HepG2 (cell line): ENCODE data around the gene NAB1. TPM values are rescaled to one million over a fixed set of nuclear protein-coding genes. Genes with fewer than 3 reads are reported as not detected.

ENCODE experiments used
- ATAC-seq: fragments of 200-7000 bp; cut with Tn5 transposase; 3 replicates; pipeline ENCODE4 v1.9.1; 2020; ENCODE audit warnings: mild to moderate bottlenecking, moderate library complexity
- BruUV-seq: library from RNA; stranded (reverse); fragments of 400-500 nt; replicated peaks from 2 replicates; lab custom pipeline; 2021; lab: Mats Ljungman, UMichigan
- CTCF ChIA-PET: fragments of 300-600 bp; formaldehyde crosslinking; extraction: SDS; loops from one replicate; lab custom pipeline; 2021; ENCODE audit warnings: low total read pairs, inconsistent platforms, low intra/inter-chr PET ratio; lab: Yijun Ruan, JAX
- POLR2A ChIA-PET: fragments of 350-600 bp; sonication (Branson Sonifier 250); formaldehyde crosslinking; loops from one replicate; lab custom pipeline; 2020; ENCODE audit warnings: antibody characterized with exemption, inconsistent platforms; lab: Yijun Ruan, JAX
- DNase-seq: peaks from one replicate; pipeline ENCODE4 v3.0.0-alpha.2; 2015; ENCODE audit warnings: low spot score
- FAIRE-seq: peaks from 3 replicates; lab custom pipeline; 2011; peaks lifted over from hg19 to GRCh38; lab: Jason Lieb, UNC
- H2AFZ ChIP-seq: one replicate; pipeline ENCODE4 v1.6.1; 2011; ENCODE audit warnings: low read length, inconsistent platforms
- H3K27ac ChIP-seq: fragments of 300-600 bp; 3 replicates; pipeline ENCODE4 v1.8.0; 2011; ENCODE audit warnings: mixed run types, mild to moderate bottlenecking, mixed read lengths, low read length, inconsistent platforms; ENCODE audit not compliant: insufficient read depth; ENCODE audit errors: extremely low read length
- H3K27me3 ChIP-seq, 2 experiments: fragments of 200-600 bp in 1 of 2; 2 replicates in 1 of 2; 3 replicates in 1 of 2; pipeline versions ENCODE4 v1.6.0 to v1.8.0; 2011; ENCODE audit warnings: low read length in 2 of 2, mild to moderate bottlenecking in 2 of 2, moderate library complexity in 2 of 2, inconsistent platforms in 1 of 2; ENCODE audit not compliant: insufficient read depth in 2 of 2, control insufficient read depth in 1 of 2
- H3K36me3 ChIP-seq, 2 experiments: fragments of 200-600 bp in 1 of 2; replicated peaks in 1 of 2; 2 replicates in 1 of 2; 3 replicates in 1 of 2; pipeline versions ENCODE4 v1.5.1 to v1.8.0; 2011; ENCODE audit warnings: low read length in 2 of 2, inconsistent platforms in 1 of 2; ENCODE audit not compliant: insufficient read depth in 2 of 2, control insufficient read depth in 1 of 2
- H3K4me1 ChIP-seq: 2 replicates; pipeline ENCODE4 v1.5.1; 2012; ENCODE audit warnings: low read length, inconsistent platforms; ENCODE audit not compliant: insufficient read depth
- H3K4me2 ChIP-seq: 2 replicates; pipeline ENCODE4 v1.6.0; 2011; ENCODE audit warnings: low read depth, low read length, inconsistent platforms
- H3K4me3 ChIP-seq, 3 experiments: fragments of 200-600 bp in 1 of 3; sonication (generic), shearing (Covaris generic) in 1 of 3; replicated peaks in 1 of 3; 2 replicates each; pipeline ENCODE4 v1.5.1; 2011 to 2016; ENCODE audit warnings: low read length in 3 of 3, inconsistent platforms in 2 of 3, low read depth in 2 of 3, mild to moderate bottlenecking in 2 of 3, control low read depth in 1 of 3, mixed read lengths in 1 of 3; ENCODE audit not compliant: insufficient read depth in 1 of 3
- H3K79me2 ChIP-seq: one replicate; pipeline ENCODE4 v1.6.1; 2011; ENCODE audit warnings: low read length, inconsistent platforms; ENCODE audit not compliant: insufficient read depth
- H3K9ac ChIP-seq: 2 replicates; pipeline ENCODE4 v1.6.0; 2011; ENCODE audit warnings: mild to moderate bottlenecking, low read depth, low read length, inconsistent platforms; ENCODE audit not compliant: insufficient read depth
- H3K9me3 ChIP-seq: 2 replicates; pipeline ENCODE4 v1.5.1; 2012; ENCODE audit warnings: mild to moderate bottlenecking, low read length
- H4K20me1 ChIP-seq: 2 replicates; pipeline ENCODE4 v1.6.0; 2011; ENCODE audit warnings: inconsistent platforms, mild to moderate bottlenecking, low read length, moderate library complexity; ENCODE audit not compliant: insufficient read depth
- ARNT ChIP-seq: fragments of 450-650 bp; IDR thresholded peaks from 2 replicates; pipeline ENCODE4 v1.6.1; 2017
- CHD4 ChIP-seq: fragments of 200-600 bp; sonication (generic); IDR thresholded peaks from 2 replicates; pipeline ENCODE4 v1.7.0; 2017; ENCODE audit warnings: mild to moderate bottlenecking, low read length, borderline replicate concordance
- GLI4 ChIP-seq: sonication (generic); formaldehyde crosslinking; IDR thresholded peaks from 2 replicates; pipeline ENCODE4 v1.5.1; 2020; ENCODE audit warnings: missing genetic modification reagents, mild to moderate bottlenecking, moderate library complexity, borderline replicate concordance
- MLLT10 ChIP-seq: sonication (generic); formaldehyde crosslinking; IDR thresholded peaks from 2 replicates; pipeline ENCODE4 v1.4.0; 2020; ENCODE audit warnings: missing genetic modification reagents
- NFATC3 ChIP-seq: sonication (generic); formaldehyde crosslinking; IDR thresholded peaks from 2 replicates; pipeline ENCODE4 v1.5.1; 2020; ENCODE audit warnings: mild to moderate bottlenecking, missing genetic modification reagents
- RBM39 ChIP-seq: fragments of 200-400 bp; formaldehyde crosslinking; IDR thresholded peaks from one replicate; pipeline ENCODE4 v1.6.1; 2018; ENCODE audit warnings: antibody characterized with exemption, mild to moderate bottlenecking, low read depth, low read length; ENCODE audit not compliant: poor library complexity, severe bottlenecking
- SP1 ChIP-seq, 2 experiments: fragments of 450-650 bp in 1 of 2; sonication (generic) in 1 of 2; formaldehyde crosslinking in 1 of 2; IDR thresholded peaks; 2 replicates each; pipeline versions ENCODE4 v1.4.0 to v1.6.1; 2016 to 2020; ENCODE audit warnings: missing genetic modification reagents in 1 of 2
- TBL1XR1 ChIP-seq: fragments of 150-350 bp; IDR thresholded peaks from 2 replicates; pipeline ENCODE4 v1.6.1; 2014; ENCODE audit warnings: borderline replicate concordance, low read length; ENCODE audit not compliant: partially characterized antibody
- TEF ChIP-seq: sonication (generic); formaldehyde crosslinking; IDR thresholded peaks from 2 replicates; pipeline ENCODE4 v1.5.0; 2020; ENCODE audit warnings: missing genetic modification reagents
- ZBTB7B ChIP-seq: sonication (generic); formaldehyde crosslinking; IDR thresholded peaks from 2 replicates; pipeline ENCODE4 v1.4.0; 2020; ENCODE audit warnings: missing genetic modification reagents
- ZNF275 ChIP-seq: sonication (generic); formaldehyde crosslinking; IDR thresholded peaks from 2 replicates; pipeline ENCODE4 v1.8.0; 2022; ENCODE audit warnings: missing genetic modification reagents, mild to moderate bottlenecking, inconsistent platforms, borderline replicate concordance
- ZNF292 ChIP-seq: sonication (generic); formaldehyde crosslinking; IDR thresholded peaks from 2 replicates; pipeline ENCODE4 v1.8.1; 2022; ENCODE audit warnings: mild to moderate bottlenecking, low read depth, missing genetic modification reagents, borderline replicate concordance
- ZSCAN25 ChIP-seq: sonication (generic); formaldehyde crosslinking; IDR thresholded peaks from 2 replicates; pipeline ENCODE4 v1.8.0; 2022; ENCODE audit warnings: mild to moderate bottlenecking, missing genetic modification reagents
- WGBS: methylation state at CpG from one replicate; pipeline ENCODE4 v1.1.6; 2017; ENCODE audit warnings: low lambda C conversion rate; 5-methylcytosine and 5-hydroxymethylcytosine counted together
- in situ Hi-C: cut with HindIII; loops from 2 replicates; pipeline ENCODE4 v1.10.0; 2017; ENCODE audit warnings: low pct_unique_long_range_greater_than_20kb; ENCODE audit not compliant: extremely low pct_ligation_motif_present
- intact Hi-C: fragments of 100-400 bp; cut with micrococcal nuclease; formaldehyde crosslinking; loops from one replicate; pipeline ENCODE4 v1.10.0; 2022; ENCODE audit not compliant: unreplicated experiment
- polyA plus RNA-seq, 8 experiments: library from polyadenylated mRNA; depleted of rRNA in 3 of 8; stranded (reverse) in 7 of 8; unstranded in 1 of 8; fragments of >200 nt; fragmentation: Illumina TruSeq in 4 of 8; extraction: Trizol in 4 of 8; gene quantifications; 2 replicates each; pipeline versions ENCODE4 v1.2.1 to v1.2.3, GENCODE V29; 2011 to 2016; ENCODE audit warnings: low read depth in 4 of 8, missing spikeins in 1 of 8, mixed read lengths in 1 of 8; ENCODE audit not compliant: insufficient read depth in 1 of 8
- total RNA-seq, 5 experiments: library from RNA; depleted of rRNA; stranded (reverse); fragments of >200 nt; fragmentation: Illumina TruSeq; extraction: Trizol; gene quantifications; 2 replicates each; pipeline ENCODE4 v1.2.3, GENCODE V29; 2016; ENCODE audit warnings: low read depth in 1 of 5

Gene NAB1
- total and polyA plus RNA-seq, 2 of the 13 experiments (the other 11 are each of a cell fraction or from before 2014, with no cell fraction given), result 24.5 to 46.0 TPM

GRCh38 chr2:190662754-190663153 lies 13.9 kb downstream of the NAB1 start:
- H3K4me1 ChIP-seq, result no peaks in the 10 kb centered on the region; the same call in 1 of the 2 replicates
- ATAC-seq (0 out of 3 replicates have a peak, but pooled peaks have one; percentile 28), DNase-seq (no peak), FAIRE-seq (no peak)
- ChIA-PET CTCF (no interaction called here), POLR2A (interaction anchor here (1.3 kb wide), 1 partner anchor 15 kb away, joined by 4 read pairs; no protein-coding TSS in a partner anchor)
- in situ Hi-C loops, result no loop called here
- 100% methylated on average over 3 of the region's 3 CpGs for WGBS
- H3K4me2 ChIP-seq, result no peak overlapping the region
- no peak overlapping the region for H3K4me3 ChIP-seq
- BruUV-seq, result no TSS peak
- no peak overlapping the region for H3K27ac ChIP-seq
- H3K36me3 ChIP-seq, result peaks cover 0 to 14% of the 10 kb centered on the region in 2 experiments; a peak in 4 of 5 replicates
- no peak overlapping the region for H2AFZ ChIP-seq
- intact Hi-C loops, result no loop called here
- H3K79me2 ChIP-seq, result peaks cover 22% of the 10 kb centered on the region
- no peaks in the 10 kb centered on the region for H4K20me1 ChIP-seq
- TF ChIP-seq ZSCAN25 (CRISPR knock-in tag), result no peak
- TF ChIP-seq GLI4 (CRISPR knock-in tag), result no peak
- TF ChIP-seq SP1 (IDR thresholded peaks at IDR 0.05), result no peak
- no peak for TF ChIP-seq SP1 (CRISPR knock-in tag; IDR thresholded peaks at IDR 0.05)
- no peak for TF ChIP-seq ZNF275
- no peak for TF ChIP-seq ZNF292
- TF ChIP-seq CHD4, result no peak
- TF ChIP-seq RBM39, result no peak
- no peak for TF ChIP-seq NFATC3
- TF ChIP-seq TEF (CRISPR knock-in tag), result no peak
- TF ChIP-seq MLLT10 (CRISPR knock-in tag), result no peak
- TF ChIP-seq TBL1XR1, result no peak
- TF ChIP-seq ZBTB7B, result no peak
- no peak for TF ChIP-seq ARNT
- no peak overlapping the region for H3K9ac ChIP-seq
- H3K27me3 ChIP-seq, result no peaks in the 10 kb centered on the region
- no peaks in the 10 kb centered on the region for H3K9me3 ChIP-seq
